Measurements from ENCODE around the gene AKAP10.

DNA sequence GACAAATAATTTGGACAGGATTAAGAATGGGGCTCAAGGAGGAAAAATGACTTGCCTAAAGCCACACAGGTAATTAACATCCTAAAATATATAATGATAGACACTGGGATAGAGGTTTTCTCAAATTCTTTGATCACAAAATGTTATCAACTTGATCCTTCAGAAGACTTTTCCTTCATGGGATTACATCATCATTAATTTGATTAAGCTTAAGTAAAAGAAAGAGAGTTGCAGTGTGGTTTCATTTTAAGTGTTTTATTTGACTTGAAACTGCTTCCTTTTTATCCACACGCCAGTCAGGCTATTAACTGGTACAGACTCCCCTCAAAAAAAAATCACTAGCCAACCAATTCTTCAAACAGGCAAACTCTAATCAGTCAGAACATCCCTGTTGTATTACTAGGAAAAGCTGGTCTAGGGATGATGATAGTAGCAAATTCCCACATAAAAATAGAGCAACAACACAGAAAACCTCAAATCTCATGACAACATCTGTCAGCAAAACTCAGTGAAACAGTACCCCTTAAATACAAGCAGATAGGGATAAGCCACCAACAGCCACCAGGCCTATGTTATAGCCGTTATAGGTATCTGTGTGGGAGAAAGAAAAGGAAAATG, 32.5 kb downstream of the AKAP10 start:
- no peak for TF ChIP-seq POLR2A (IDR thresholded peaks at IDR 0.05; ENCODE audit: low read depth, low read length)
- TF ChIP-seq, protein P1, sequence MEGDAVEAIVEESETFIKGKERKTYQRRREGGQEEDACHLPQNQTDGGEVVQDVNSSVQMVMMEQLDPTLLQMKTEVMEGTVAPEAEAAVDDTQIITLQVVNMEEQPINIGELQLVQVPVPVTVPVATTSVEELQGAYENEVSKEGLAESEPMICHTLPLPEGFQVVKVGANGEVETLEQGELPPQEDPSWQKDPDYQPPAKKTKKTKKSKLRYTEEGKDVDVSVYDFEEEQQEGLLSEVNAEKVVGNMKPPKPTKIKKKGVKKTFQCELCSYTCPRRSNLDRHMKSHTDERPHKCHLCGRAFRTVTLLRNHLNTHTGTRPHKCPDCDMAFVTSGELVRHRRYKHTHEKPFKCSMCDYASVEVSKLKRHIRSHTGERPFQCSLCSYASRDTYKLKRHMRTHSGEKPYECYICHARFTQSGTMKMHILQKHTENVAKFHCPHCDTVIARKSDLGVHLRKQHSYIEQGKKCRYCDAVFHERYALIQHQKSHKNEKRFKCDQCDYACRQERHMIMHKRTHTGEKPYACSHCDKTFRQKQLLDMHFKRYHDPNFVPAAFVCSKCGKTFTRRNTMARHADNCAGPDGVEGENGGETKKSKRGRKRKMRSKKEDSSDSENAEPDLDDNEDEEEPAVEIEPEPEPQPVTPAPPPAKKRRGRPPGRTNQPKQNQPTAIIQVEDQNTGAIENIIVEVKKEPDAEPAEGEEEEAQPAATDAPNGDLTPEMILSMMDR (conservative IDR thresholded peaks at IDR 0.05; ENCODE audit: low read depth, low read length): no peak
- no peak for TF ChIP-seq MAZ (IDR thresholded peaks at IDR 0.05; ENCODE audit: borderline replicate concordance, low read depth, low read length)
- TF ChIP-seq SMC3 (IDR thresholded peaks at IDR 0.05; ENCODE audit: low read depth, low read length): no peak
- no peak for TF ChIP-seq RAD21 (IDR thresholded peaks at IDR 0.05; ENCODE audit: low read length)
- TF ChIP-seq, protein P2, sequence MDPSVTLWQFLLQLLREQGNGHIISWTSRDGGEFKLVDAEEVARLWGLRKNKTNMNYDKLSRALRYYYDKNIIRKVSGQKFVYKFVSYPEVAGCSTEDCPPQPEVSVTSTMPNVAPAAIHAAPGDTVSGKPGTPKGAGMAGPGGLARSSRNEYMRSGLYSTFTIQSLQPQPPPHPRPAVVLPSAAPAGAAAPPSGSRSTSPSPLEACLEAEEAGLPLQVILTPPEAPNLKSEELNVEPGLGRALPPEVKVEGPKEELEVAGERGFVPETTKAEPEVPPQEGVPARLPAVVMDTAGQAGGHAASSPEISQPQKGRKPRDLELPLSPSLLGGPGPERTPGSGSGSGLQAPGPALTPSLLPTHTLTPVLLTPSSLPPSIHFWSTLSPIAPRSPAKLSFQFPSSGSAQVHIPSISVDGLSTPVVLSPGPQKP (IDR thresholded peaks at IDR 0.05; ENCODE audit: borderline replicate concordance, low read depth, low read length): no peak
- TF ChIP-seq FOS (IDR thresholded peaks at IDR 0.05; ENCODE audit: low read depth, low read length): no peak
- no peak for TF ChIP-seq NFE2L2 (IDR thresholded peaks at IDR 0.05; ENCODE audit: low read depth, low read length)
- TF ChIP-seq, protein P3, sequence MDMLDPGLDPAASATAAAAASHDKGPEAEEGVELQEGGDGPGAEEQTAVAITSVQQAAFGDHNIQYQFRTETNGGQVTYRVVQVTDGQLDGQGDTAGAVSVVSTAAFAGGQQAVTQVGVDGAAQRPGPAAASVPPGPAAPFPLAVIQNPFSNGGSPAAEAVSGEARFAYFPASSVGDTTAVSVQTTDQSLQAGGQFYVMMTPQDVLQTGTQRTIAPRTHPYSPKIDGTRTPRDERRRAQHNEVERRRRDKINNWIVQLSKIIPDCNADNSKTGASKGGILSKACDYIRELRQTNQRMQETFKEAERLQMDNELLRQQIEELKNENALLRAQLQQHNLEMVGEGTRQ (IDR thresholded peaks at IDR 0.05; ENCODE audit: low read depth, low read length): no peak
- TF ChIP-seq RFX5 (IDR thresholded peaks at IDR 0.05; ENCODE audit: low read depth, low read length): no peak
